HG02610 (cell line): ENCODE measurements around the gene PRAMEF18.
"Not testable (repeated sequence)": the region's sequence is repeated elsewhere in the genome, so short reads cannot be mapped to it uniquely, and the experiment has no call there.

Source experiments
- ATAC-seq: cut with Tn5 transposase; IDR thresholded peaks from one replicate; pipeline ENCODE4 v1.9.1; 2021; ENCODE audit warnings: mild to moderate bottlenecking, moderate library complexity; ENCODE audit not compliant: unreplicated experiment

Gene PRAMEF18

GRCh38 chr1:13216619-13217018 is 9.3 kb downstream of the PRAMEF18 start:
- ATAC-seq, result not testable (repeated sequence)

GRCh38 chr1:13208712-13209111 is 17.2 kb downstream of the PRAMEF18 start:
- ATAC-seq, result not testable (repeated sequence)

GRCh38 chr1:13201309-13201708 is 24.6 kb downstream of the PRAMEF18 start, which contains the start of gene PRAMEF13:
PRAMEF13 (minus strand) TSS chr1:13201409; CDS start chr1:13199589, 1,820 bp downstream.
- ATAC-seq, result not testable (repeated sequence)
